Stimulated activated CD4-positive, alpha-beta T cell treated with anti-CD3 and anti-CD28 coated beads, Interleukin-15, amount 100 ng/mL, for 24 hours (primary cell): ENCODE data around the gene MALRD1.
"Not testable (repeated sequence)": the region's sequence is repeated elsewhere in the genome, so short reads cannot be mapped to it uniquely, and the experiment has no call there.

Source experiments
- DNase-seq: peaks from one replicate; pipeline ENCODE4 v3.0.0-alpha.2; 2020

The MALRD1 gene

GRCh38 chr10:19499291-19499770 lies 450.7 kb downstream of the MALRD1 start:
- DNase-seq = no peak

- DNase-seq = no peak
Observed at GRCh38 chr10:19500959-19501358, 452.4 kb downstream of the MALRD1 start.

GRCh38 chr10:19505320-19506312 lies 457.0 kb downstream of the MALRD1 start:
- no peak for DNase-seq

GRCh38 chr10:19510005-19510732 lies 461.6 kb downstream of the MALRD1 start:
- not testable (repeated sequence) for DNase-seq

- no peak for DNase-seq
Observed at GRCh38 chr10:19518109-19518508, 469.5 kb downstream of the MALRD1 start.

GRCh38 chr10:19518632-19519031 lies 470.0 kb downstream of the MALRD1 start:
- no peak for DNase-seq

- no peak for DNase-seq
Observed at GRCh38 chr10:19531324-19531723, 482.7 kb downstream of the MALRD1 start.

GRCh38 chr10:19532411-19532810 lies 483.8 kb downstream of the MALRD1 start:
- DNase-seq = no peak

- DNase-seq = no peak
Observed at GRCh38 chr10:19541299-19541698, 492.7 kb downstream of the MALRD1 start.

GRCh38 chr10:19546224-19546623 lies 497.6 kb downstream of the MALRD1 start:
- no peak for DNase-seq

GRCh38 chr10:19549503-19549902 lies 500.9 kb downstream of the MALRD1 start:
- no peak for DNase-seq

- DNase-seq = no peak
Observed at GRCh38 chr10:19556666-19557065, 508.1 kb downstream of the MALRD1 start.

GRCh38 chr10:19561181-19561580 lies 512.6 kb downstream of the MALRD1 start:
- no peak for DNase-seq

- no peak for DNase-seq
Observed at GRCh38 chr10:19563388-19564141, 515.0 kb downstream of the MALRD1 start.

GRCh38 chr10:19570120-19570519 lies 521.5 kb downstream of the MALRD1 start:
- no peak for DNase-seq

GRCh38 chr10:19570991-19571390 lies 522.4 kb downstream of the MALRD1 start:
- DNase-seq = no peak

GRCh38 chr10:19572056-19572455 lies 523.5 kb downstream of the MALRD1 start:
- no peak for DNase-seq

GRCh38 chr10:19576576-19576975 lies 528.0 kb downstream of the MALRD1 start:
- no peak for DNase-seq

GRCh38 chr10:19577381-19577780 lies 528.8 kb downstream of the MALRD1 start:
- DNase-seq = no peak

GRCh38 chr10:19577807-19578206 lies 529.2 kb downstream of the MALRD1 start:
- no peak for DNase-seq

GRCh38 chr10:19578571-19578970 lies 530.0 kb downstream of the MALRD1 start:
- DNase-seq = no peak

GRCh38 chr10:19579761-19580545 lies 531.4 kb downstream of the MALRD1 start:
- DNase-seq = no peak
